Endothelial cell of umbilical vein (primary cell): Measurements from ENCODE around the gene HSCB. TPM values are rescaled to one million over a fixed set of nuclear protein-coding genes. Genes with fewer than 3 reads are reported as not detected.

ENCODE experiments used
- BruUV-seq: library from RNA; stranded (reverse); fragments of 400-500 nt; replicated peaks from 2 replicates; lab custom pipeline; 2021; lab: Mats Ljungman, UMichigan
- CTCF ChIA-PET: fragments of 300-600, 350-600 bp; sonication (Branson Sonifier 250); formaldehyde crosslinking; loops from one replicate; lab custom pipeline; 2021; ENCODE audit warnings: antibody characterized with exemption, inconsistent platforms; lab: Charles Lee
- POLR2A ChIA-PET: fragments of 300-600, 350-600 bp; sonication (Branson Sonifier 250); formaldehyde crosslinking; loops from one replicate; lab custom pipeline; 2021; ENCODE audit warnings: antibody characterized with exemption, inconsistent platforms; lab: Charles Lee
- DNase-seq: peaks from one replicate; pipeline ENCODE4 v3.0.0-alpha.2; 2011; ENCODE audit warnings: low read depth, low spot score
- FAIRE-seq: peaks from 2 replicates; lab custom pipeline; 2011; peaks lifted over from hg19 to GRCh38; lab: Jason Lieb, UNC
- H2AFZ ChIP-seq: 2 replicates; pipeline ENCODE4 v1.6.0; 2012; ENCODE audit warnings: low read depth, low read length, control low read depth, inconsistent platforms
- H3K27ac ChIP-seq: 2 replicates; pipeline ENCODE4 v1.5.1; 2011; ENCODE audit warnings: low read depth, mild to moderate bottlenecking, control low read depth, low read length, moderate library complexity; ENCODE audit not compliant: insufficient read depth
- H3K27me3 ChIP-seq, 2 experiments: 2 replicates each; pipeline versions ENCODE4 v1.6.0 to v1.6.1; 2011; ENCODE audit warnings: low read length in 2 of 2, mixed read lengths in 1 of 2; ENCODE audit not compliant: control insufficient read depth in 2 of 2, insufficient read depth in 2 of 2
- H3K36me3 ChIP-seq, 2 experiments: 2 replicates in 1 of 2; 3 replicates in 1 of 2; pipeline ENCODE4 v1.5.1; 2011; ENCODE audit warnings: low read length in 2 of 2, mild to moderate bottlenecking in 1 of 2, moderate library complexity in 1 of 2; ENCODE audit not compliant: control insufficient read depth in 2 of 2, insufficient read depth in 2 of 2; ENCODE audit errors: extremely low read depth in 1 of 2
- H3K4me1 ChIP-seq: 3 replicates; pipeline ENCODE4 v1.5.1; 2011; ENCODE audit warnings: mild to moderate bottlenecking, low read length; ENCODE audit not compliant: control insufficient read depth, insufficient read depth; ENCODE audit errors: extremely low read depth
- H3K4me2 ChIP-seq: 2 replicates; pipeline ENCODE4 v1.6.1; 2011; ENCODE audit warnings: low read length, control low read depth, mixed read lengths; ENCODE audit not compliant: insufficient read depth
- H3K4me3 ChIP-seq, 3 experiments: fragments of 200-600 bp in 1 of 3; sonication (generic), shearing (Covaris generic) in 1 of 3; replicated peaks in 1 of 3; 2 replicates each; pipeline ENCODE4 v1.5.1; 2011 to 2016; ENCODE audit warnings: control low read depth in 3 of 3, low read length in 3 of 3, mild to moderate bottlenecking in 2 of 3, inconsistent platforms in 1 of 3, low read depth in 1 of 3, moderate library complexity in 1 of 3; ENCODE audit not compliant: insufficient read depth in 1 of 3
- H3K79me2 ChIP-seq: 2 replicates; pipeline ENCODE4 v1.6.0; 2012; ENCODE audit warnings: low read length, inconsistent platforms; ENCODE audit not compliant: control insufficient read depth, insufficient read depth
- H3K9ac ChIP-seq: replicated peaks from 2 replicates; pipeline ENCODE3; 2011; ENCODE audit warnings: low read length, control low read depth; ENCODE audit not compliant: insufficient read depth; ENCODE audit errors: extremely low read depth
- H3K9me1 ChIP-seq: replicated peaks from 3 replicates; pipeline ENCODE4 v1.6.0; 2011; ENCODE audit warnings: mild to moderate bottlenecking, low read length; ENCODE audit not compliant: control insufficient read depth, insufficient read depth; ENCODE audit errors: extremely low read depth
- H3K9me3 ChIP-seq: replicated peaks from 2 replicates; pipeline ENCODE4 v1.5.1; 2012; ENCODE audit warnings: low read length, inconsistent platforms; ENCODE audit not compliant: control insufficient read depth, insufficient read depth
- H4K20me1 ChIP-seq: replicated peaks from 2 replicates; pipeline ENCODE3; 2011; ENCODE audit warnings: mild to moderate bottlenecking, low read length; ENCODE audit not compliant: control insufficient read depth, insufficient read depth; ENCODE audit errors: extremely low read depth
- CTCF ChIP-seq, 2 donors: IDR thresholded peaks; 1 replicate in 1 of 2; 2 replicates in 1 of 2; pipeline ENCODE4 v1.5.1; 2011; ENCODE audit warnings: low read length in 2 of 2, mild to moderate bottlenecking in 2 of 2, moderate library complexity in 2 of 2, control low read depth in 1 of 2, inconsistent platforms in 1 of 2, low read depth in 1 of 2; ENCODE audit not compliant: insufficient read depth in 1 of 2; ENCODE audit errors: extremely low read depth in 1 of 2
- EZH2 ChIP-seq: IDR thresholded peaks from 2 replicates; pipeline ENCODE4 v1.6.1; 2012; ENCODE audit warnings: borderline replicate concordance, low read depth, mild to moderate bottlenecking, moderate library complexity, low read length, inconsistent platforms; ENCODE audit not compliant: severe bottlenecking
- FOS ChIP-seq: IDR thresholded peaks from 2 replicates; pipeline ENCODE4 v1.6.1; 2011; ENCODE audit warnings: mild to moderate bottlenecking, low read length, moderate library complexity, borderline replicate concordance; ENCODE audit not compliant: insufficient read depth
- GATA2 ChIP-seq: IDR thresholded peaks from 2 replicates; pipeline ENCODE4 v1.7.0; 2011; ENCODE audit warnings: low read depth, mild to moderate bottlenecking, moderate library complexity, mixed read lengths, low read length; ENCODE audit not compliant: insufficient read length, insufficient read depth
- JUN ChIP-seq: IDR thresholded peaks from 2 replicates; pipeline ENCODE4 v1.6.1; 2011; ENCODE audit warnings: borderline replicate concordance, low read depth; ENCODE audit not compliant: insufficient read length, insufficient read depth
- MAX ChIP-seq: IDR thresholded peaks from 2 replicates; pipeline ENCODE4 v1.6.1; 2011; ENCODE audit not compliant: insufficient read depth, insufficient read length
- MYC ChIP-seq: IDR thresholded peaks from one replicate; pipeline ENCODE4 v1.6.1; 2011; ENCODE audit warnings: mild to moderate bottlenecking, low read depth, low read length
- POLR2A ChIP-seq: IDR thresholded peaks from 2 replicates; pipeline ENCODE4 v1.6.1; 2012; ENCODE audit warnings: low read depth, mild to moderate bottlenecking, control low read depth, low read length
- POLR2AphosphoS5 ChIP-seq: IDR thresholded peaks from 2 replicates; pipeline ENCODE4 v1.6.1; 2012; ENCODE audit warnings: low read depth, mild to moderate bottlenecking, control low read depth, low read length, moderate library complexity; ENCODE audit not compliant: insufficient read depth
- dilution Hi-C: fragments of 300-500 bp; cut with MboI; formaldehyde crosslinking; loops from one replicate; pipeline ENCODE4 v1.15.0; 2019; ENCODE audit warnings: low sequenced_read_pairs; ENCODE audit not compliant: extremely low pct_ligation_motif_present
- intact Hi-C: fragments of 100-400 bp; cut with micrococcal nuclease; formaldehyde crosslinking; loops from one replicate; pipeline ENCODE4 v1.10.0; 2022
- polyA plus RNA-seq, 4 experiments: library from polyadenylated mRNA; depleted of rRNA in 3 of 4; stranded (reverse) in 3 of 4; unstranded in 1 of 4; fragments of >200 nt; gene quantifications; 2 replicates each; pipeline versions ENCODE4 v1.2.1 to v1.2.3, GENCODE V29; 2011 to 2012; ENCODE audit warnings: missing spikeins in 1 of 4
- total RNA-seq: library from RNA; stranded (reverse); gene quantifications from 2 replicates; pipeline ENCODE4 v1.2.3, GENCODE V29; 2021

HSCB gene
- total and polyA plus RNA-seq, 2 donors (not counting 3 experiments of a cell fraction or from before 2014, with no cell fraction given) = 18.4 to 20.3 TPM

GRCh38 chr22:28795071-28795693 lies 53.3 kb downstream of the HSCB start:
- ChIA-PET CTCF (interaction anchor here (1.3 to 2.0 kb wide), 3 partner anchors 33 to 246 kb away, joined by 5 read pairs; no protein-coding TSS in a partner anchor), POLR2A (no interaction called here)
- Histone ChIP-seq H3K27me3 (no peaks in the 10 kb centered on the region), H3K79me2 (peaks cover 57% of the 10 kb centered on the region), H3K9ac (no peak overlapping the region), H3K36me3 (peaks cover 27 to 28% of the 10 kb centered on the region in 2 experiments), H2AFZ (no peak overlapping the region), H3K9me1 (no peaks in the 10 kb centered on the region), H3K4me3 (no peak overlapping the region), H4K20me1 (peaks cover 13% of the 10 kb centered on the region), H3K4me1 (peaks cover 12% of the 10 kb centered on the region), H3K4me2 (no peak overlapping the region), H3K27ac (no peak overlapping the region), H3K9me3 (no peaks in the 10 kb centered on the region)
- intact Hi-C loops (no loop called here), dilution Hi-C loops (no loop called here)
- DNase-seq = no peak
- no TSS peak for BruUV-seq
- no peak for FAIRE-seq
- no peak for TF ChIP-seq EZH2
- no peak for TF ChIP-seq POLR2AphosphoS5
- TF ChIP-seq GATA2 = no peak
- TF ChIP-seq POLR2A = no peak
- TF ChIP-seq MYC = no peak
- no peak for TF ChIP-seq FOS
- no peak for TF ChIP-seq JUN
- TF ChIP-seq MAX = no peak
- TF ChIP-seq CTCF (IDR thresholded peaks at IDR 0.05; ENCODE audit: extremely low read depth in 1 of 2, insufficient read depth in 1 of 2, low read depth in 1 of 2, low read length in 2 of 2) = no peak
